T47D (cell line): Measurements from ENCODE around the gene RAD23B.

Experiments used
- DNase-seq, 2 experiments: peaks; one replicate each; pipeline versions ENCODE4 v3.0.0 to v3.0.0-alpha.2; 2011 to 2012; ENCODE audit warnings: low read depth in 1 of 2, low spot score in 1 of 2
- JUND ChIP-seq: IDR thresholded peaks from 2 replicates; pipeline ENCODE4 v1.6.1; 2012; ENCODE audit warnings: low read depth
- in situ Hi-C: cut with HindIII; loops from 2 replicates; pipeline ENCODE4 v1.10.0; 2016; ENCODE audit warnings: low sequenced_read_pairs, low pct_unique_long_range_greater_than_20kb

Gene RAD23B

DNA sequence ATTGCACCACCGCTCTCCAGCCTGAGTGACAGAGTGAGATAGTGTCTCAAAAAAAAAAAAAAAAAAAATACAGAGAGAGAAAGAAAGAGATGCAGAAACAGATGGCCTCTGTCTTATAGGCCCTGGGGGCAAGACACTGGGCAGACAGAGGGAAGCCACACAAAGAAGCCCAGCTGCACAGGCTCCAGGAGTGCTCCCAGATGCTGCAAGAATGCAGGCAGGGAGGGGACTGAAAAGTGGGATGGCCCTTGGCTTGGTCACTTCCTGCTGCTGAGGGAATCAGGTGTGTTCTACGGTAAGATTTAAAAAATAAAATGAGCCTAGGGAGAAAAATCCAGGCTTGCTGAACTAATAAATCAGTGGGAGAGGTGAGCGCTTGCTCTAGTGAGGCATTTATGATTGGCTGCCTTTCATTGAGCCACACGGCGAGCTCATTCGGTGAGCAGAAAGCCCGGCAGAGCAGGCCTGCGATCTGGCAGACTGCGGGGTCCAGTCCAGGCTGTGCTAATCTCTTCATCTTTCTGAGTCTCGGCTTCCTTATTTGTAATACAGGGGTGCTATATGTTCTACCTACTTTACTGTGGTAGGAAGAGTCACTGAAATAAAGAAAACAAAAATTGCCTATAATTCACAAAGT lies 80.6 kb downstream of the RAD23B start:
- in situ Hi-C loops: no loop called here
- TF ChIP-seq JUND: no peak
- DNase-seq: no peak

DNA sequence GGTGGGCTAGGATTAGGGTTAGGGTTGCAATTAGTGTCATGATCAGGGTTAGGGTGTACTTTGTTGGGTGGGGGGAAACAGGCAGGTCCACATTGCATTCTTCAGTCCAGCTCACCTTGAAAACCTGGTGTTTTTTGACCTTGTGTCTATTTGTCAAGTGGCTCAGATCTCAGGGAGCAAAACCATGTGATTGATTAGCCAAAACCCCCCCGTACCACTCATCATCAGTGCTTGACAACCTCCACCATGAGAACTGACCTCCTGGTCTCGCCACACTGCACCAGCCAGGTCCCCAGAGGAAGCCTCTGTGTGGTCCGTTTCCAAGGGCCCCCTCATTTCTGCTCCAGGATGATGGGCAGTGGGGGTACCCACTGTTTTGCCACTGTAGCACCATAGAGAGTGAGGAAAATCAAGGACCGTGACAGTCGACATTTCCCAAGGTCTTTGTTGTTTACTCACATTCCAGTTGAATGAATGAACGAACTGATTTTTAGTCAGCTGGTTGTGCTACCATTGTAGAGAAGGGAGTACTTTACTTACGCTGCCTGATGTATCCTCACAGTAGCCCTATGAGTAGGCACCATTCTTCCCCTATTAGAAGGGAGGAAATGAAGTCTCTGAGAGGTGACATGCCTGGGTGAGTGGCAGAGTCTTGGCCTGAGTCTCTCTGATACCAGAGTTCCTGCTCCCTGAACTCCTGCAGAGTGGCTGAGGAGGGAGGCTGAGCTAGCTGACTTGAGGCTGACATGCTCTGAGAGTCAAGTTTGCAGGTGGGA lies 84.8 kb downstream of the RAD23B start:
- no peak for TF ChIP-seq JUND
- in situ Hi-C loops: no loop called here
- no peak for DNase-seq

DNA sequence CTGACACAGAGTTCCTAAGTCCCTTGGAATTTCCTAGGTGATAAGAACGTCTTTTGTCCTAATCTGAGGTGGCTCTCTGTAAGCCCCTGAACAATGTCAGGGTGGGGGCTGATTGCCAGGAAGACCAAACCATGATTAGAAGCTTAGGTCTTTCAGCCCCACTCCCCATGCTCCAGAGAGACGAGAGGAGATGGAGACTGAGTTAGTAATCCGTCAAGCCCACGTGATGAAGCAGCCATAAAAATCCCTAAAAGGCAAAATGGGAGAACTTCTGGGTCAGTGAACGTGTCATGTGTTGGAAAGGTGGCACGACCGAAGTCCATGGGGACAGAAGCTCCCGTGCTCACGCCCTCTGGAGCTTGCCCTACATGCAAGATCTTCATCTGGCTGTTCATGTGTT lies 85.6 kb downstream of the RAD23B start:
- in situ Hi-C loops: no loop called here
- no peak for DNase-seq

DNA sequence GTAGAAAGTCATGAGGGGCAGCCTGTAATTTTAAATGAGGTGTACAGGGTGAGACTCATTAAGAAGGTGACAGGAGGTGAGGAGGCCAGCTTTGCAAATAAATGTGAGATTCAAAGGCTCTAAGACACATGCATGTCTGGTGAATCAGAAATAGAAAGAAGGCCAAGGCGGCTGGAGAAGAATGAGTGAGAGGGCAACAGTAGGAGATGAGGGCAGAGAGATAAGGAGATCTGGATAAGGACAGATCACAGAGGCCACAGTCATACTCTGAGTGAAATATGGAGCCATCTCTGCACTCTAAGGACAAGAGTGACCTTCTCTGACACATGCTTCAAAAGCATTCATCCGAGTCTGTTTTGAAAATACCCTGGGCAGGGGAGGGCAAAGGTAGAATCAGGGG lies 90.7 kb downstream of the RAD23B start:
- in situ Hi-C loops: no loop called here

More for the DNA sequence above, 85.6 kb downstream of the RAD23B start:
- TF ChIP-seq JUND: no peak

DNA sequence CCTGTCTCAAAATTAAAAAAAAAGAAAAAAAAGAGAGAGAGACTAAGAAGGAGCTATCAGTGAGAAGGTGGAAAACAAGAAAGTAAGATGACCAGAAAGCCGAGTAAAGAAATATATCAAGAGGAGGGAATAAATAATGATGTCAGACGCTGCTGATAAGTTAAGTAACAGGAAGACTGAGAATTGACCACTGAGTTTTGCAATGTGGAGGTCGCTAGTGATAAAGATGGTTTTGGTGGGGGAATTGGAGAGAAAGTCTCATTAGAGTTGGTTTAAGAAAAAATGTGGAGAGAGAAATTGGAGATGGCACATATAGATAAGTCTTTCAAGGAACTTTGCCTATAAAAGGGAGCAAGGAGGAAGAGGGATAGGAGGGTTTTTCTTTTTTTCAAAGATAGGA lies 91.9 kb downstream of the RAD23B start:
- no peak for TF ChIP-seq JUND
- in situ Hi-C loops: no loop called here
- DNase-seq: no peak

More for the DNA sequence above, 90.7 kb downstream of the RAD23B start:
- no peak for TF ChIP-seq JUND
- no peak for DNase-seq

DNA sequence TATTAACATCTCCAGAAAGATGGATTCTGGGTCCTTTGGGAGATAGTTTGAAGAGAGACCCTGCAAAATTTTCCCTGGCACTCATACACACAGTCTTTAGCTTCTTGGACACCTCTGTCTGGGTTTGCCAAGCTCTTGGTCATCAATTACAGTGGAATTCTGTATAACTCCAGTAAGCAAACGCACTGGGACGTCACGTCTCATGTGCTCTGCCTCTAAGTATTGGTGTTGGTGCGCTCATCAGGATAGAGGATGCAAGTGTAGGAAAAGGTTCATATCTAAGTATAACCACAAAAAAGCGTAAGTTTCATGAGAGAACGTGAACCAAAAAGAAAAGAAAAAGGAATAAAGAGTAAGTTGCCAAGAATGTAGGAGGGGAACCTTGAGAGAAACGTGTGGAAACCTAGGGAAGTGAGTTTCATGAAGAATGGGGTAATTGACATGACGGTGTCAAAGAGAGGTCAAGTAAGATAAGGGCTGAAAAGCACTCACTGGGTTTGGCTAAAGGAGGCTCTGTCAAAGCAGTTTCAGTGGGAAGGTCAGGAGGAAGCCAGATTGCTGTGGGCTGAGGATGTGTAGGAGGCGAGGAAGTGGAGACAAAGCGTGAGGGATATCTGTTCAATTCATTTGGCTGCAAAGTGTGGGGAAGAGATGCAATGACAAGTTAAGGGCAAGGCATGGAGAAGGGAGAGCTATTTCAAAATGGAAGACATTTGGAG lies 92.7 kb downstream of the RAD23B start:
- no peak for TF ChIP-seq JUND
- in situ Hi-C loops: no loop called here
- DNase-seq: no peak

DNA sequence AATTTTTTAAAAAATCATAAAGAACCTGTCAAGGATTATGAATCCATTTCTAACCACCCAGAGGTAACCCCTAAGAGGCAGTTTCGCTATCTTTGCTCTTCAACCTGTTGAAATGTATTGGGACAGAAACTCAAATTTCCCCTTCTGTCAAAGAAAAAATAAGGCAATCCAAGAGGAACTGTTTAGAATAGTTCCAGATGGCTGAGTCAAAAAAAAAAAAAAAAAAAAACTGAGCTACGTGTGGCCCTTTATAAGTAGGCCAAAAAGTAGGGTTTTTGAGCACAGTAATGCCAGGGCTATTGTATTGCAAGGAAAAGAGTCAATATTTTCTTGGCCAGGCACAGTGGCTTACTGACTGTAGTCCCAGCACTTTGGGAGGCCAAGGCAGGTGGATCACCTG lies 94.9 kb downstream of the RAD23B start:
- no peak for DNase-seq
- in situ Hi-C loops: no loop called here
- no peak for TF ChIP-seq JUND
